Choroid plexus epithelial cell (primary cell): ENCODE results near the gene VAV2.

Experiments
- DNase-seq: peaks from one replicate; pipeline ENCODE4 v3.0.0-alpha.2; 2010; ENCODE audit warnings: low read depth
- H3K4me3 ChIP-seq: 2 replicates; pipeline ENCODE4 v1.5.1; 2011; ENCODE audit warnings: low read depth, mild to moderate bottlenecking, control low read depth, low read length, moderate library complexity
- TF ChIP-seq, protein P1 (sequence below): conservative IDR thresholded peaks from 2 replicates; pipeline ENCODE4 v1.5.1; 2011; ENCODE audit warnings: low read depth, mild to moderate bottlenecking, control low read depth, inconsistent platforms, low read length, moderate library complexity

The VAV2 gene, protein sequence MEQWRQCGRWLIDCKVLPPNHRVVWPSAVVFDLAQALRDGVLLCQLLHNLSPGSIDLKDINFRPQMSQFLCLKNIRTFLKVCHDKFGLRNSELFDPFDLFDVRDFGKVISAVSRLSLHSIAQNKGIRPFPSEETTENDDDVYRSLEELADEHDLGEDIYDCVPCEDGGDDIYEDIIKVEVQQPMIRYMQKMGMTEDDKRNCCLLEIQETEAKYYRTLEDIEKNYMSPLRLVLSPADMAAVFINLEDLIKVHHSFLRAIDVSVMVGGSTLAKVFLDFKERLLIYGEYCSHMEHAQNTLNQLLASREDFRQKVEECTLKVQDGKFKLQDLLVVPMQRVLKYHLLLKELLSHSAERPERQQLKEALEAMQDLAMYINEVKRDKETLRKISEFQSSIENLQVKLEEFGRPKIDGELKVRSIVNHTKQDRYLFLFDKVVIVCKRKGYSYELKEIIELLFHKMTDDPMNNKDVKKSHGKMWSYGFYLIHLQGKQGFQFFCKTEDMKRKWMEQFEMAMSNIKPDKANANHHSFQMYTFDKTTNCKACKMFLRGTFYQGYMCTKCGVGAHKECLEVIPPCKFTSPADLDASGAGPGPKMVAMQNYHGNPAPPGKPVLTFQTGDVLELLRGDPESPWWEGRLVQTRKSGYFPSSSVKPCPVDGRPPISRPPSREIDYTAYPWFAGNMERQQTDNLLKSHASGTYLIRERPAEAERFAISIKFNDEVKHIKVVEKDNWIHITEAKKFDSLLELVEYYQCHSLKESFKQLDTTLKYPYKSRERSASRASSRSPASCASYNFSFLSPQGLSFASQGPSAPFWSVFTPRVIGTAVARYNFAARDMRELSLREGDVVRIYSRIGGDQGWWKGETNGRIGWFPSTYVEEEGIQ

DNA sequence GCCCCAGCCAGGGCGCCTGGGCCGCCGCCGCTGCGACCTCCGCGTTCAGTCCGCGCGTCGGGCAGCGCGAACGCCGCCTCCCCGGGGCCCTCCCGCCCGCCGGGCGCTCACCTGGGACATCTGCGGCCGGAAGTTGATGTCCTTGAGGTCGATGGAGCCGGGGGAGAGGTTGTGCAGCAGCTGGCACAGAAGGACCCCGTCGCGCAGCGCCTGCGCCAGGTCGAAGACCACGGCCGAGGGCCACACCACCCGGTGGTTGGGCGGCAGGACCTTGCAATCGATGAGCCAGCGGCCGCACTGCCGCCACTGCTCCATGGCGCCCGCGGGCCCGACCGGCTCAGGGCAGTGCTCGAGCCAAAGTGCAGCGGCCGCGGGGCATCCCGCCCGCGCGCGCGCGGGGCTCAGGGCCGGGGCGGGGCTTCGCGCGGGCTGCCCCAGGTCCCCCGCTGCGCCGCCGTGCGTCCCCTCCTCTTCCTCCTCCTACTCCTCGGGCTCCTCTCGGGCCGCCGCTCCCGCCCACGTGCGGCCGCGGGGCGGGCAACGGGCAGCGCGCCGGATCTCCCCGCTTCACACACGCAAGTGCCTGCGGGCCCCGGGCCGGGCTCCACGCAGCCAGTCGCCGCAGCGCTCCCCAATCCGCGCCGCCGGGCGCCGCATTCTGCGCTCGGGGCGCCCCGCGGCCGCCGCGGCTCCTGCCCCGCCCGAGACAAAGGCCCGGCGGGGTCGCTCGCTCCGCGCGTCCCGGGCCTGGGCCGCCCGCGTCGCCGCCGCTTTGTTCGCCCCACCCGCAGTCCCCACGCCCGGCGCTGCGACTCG, at the start of gene VAV2:
TSS of gene VAV2 (minus strand) at position 361 of the 816 bp plus-strand sequence. CDS start at position 315, 46 bp downstream.
- H3K4me3 ChIP-seq, result peak within 1 kb of the TSS; percentile 79
- TF ChIP-seq, protein P1, sequence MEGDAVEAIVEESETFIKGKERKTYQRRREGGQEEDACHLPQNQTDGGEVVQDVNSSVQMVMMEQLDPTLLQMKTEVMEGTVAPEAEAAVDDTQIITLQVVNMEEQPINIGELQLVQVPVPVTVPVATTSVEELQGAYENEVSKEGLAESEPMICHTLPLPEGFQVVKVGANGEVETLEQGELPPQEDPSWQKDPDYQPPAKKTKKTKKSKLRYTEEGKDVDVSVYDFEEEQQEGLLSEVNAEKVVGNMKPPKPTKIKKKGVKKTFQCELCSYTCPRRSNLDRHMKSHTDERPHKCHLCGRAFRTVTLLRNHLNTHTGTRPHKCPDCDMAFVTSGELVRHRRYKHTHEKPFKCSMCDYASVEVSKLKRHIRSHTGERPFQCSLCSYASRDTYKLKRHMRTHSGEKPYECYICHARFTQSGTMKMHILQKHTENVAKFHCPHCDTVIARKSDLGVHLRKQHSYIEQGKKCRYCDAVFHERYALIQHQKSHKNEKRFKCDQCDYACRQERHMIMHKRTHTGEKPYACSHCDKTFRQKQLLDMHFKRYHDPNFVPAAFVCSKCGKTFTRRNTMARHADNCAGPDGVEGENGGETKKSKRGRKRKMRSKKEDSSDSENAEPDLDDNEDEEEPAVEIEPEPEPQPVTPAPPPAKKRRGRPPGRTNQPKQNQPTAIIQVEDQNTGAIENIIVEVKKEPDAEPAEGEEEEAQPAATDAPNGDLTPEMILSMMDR, result no peak
- peak; percentile 43 for DNase-seq

DNA sequence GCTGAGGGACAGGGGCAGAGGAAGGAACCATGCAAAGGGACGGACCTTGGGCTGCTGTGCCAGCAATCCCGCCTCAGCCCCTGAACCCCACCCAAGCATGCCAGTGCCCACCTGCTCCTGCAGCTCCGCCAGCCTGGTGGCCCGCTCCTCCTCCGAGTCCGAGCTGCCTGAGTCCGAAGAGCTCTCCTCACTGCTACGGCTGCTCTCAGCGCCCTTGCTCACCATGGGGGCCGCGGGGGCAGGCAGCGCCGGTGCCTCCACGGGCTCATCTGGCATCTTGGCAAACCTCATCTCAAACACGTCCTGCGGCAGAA, 49.5 kb upstream of the VAV2 start:
- H3K4me3 ChIP-seq, result no peak overlapping the region
- DNase-seq, result no peak
- TF ChIP-seq, protein P1, result no peak

DNA sequence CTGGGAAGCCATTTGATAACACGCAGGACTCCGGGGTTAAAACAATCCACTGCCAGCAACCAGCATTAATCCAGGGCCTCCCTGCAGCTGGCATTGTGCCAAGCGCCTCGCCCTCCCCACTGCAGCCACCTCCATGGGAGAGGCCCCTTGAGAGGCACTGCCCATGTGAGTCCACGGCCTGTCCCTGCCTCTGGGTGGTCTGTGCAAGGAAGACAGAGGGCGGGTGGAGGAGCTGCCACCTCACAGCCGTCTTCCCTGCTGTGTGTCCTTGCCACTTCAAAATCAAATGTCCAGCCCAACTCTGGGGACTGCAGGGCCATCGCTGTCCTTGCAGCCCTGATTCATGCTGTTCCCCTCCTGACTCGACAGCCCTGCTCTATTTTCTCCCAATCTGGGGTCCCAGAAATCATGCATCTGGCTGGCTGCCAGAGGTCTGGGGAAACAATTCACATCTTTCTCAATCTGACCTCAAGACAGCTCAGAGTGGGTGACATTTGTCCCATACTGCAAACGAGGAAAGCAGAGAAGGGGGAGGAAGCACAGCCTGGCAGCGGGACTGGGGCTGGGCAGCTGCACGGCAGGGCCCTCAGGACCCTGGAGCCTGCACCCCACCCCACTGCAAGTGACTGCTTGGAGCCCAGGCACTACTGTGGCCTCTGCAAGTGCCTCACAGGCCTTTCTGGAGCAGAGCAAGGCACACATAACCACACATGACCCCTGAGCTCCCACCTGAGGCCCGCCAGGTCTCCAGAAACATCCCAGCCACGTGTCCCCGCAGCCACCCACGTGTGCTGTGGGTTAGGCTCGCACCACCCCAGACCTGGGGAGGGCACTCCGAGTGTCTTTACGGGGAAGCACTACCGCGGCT, 48.9 kb upstream of the VAV2 start:
- TF ChIP-seq, protein P1, result no peak
- DNase-seq, result no peak
- H3K4me3 ChIP-seq, result no peak overlapping the region

DNA sequence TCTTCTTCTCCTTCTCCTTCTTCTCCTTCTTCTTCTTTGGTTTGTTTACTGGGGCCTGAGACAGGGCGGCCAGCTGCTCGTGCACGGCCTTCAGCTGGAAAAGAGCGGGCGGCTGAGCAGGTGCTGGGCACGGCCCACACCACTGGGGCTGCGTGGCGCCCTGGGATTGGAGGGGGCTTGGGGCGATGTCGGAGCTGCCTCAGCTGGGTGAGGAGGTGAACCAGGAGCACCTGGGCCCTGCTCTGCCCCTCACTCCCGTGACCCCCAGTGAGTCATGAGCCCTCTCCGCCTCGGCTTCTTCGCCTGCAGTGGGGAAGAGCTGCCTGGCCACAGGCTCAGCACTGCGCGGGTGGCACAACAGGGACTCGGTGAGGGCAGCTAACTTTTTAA, 48.0 kb upstream of the VAV2 start:
- TF ChIP-seq, protein P1, result no peak
- H3K4me3 ChIP-seq, result no peak overlapping the region
- DNase-seq, result no peak

DNA sequence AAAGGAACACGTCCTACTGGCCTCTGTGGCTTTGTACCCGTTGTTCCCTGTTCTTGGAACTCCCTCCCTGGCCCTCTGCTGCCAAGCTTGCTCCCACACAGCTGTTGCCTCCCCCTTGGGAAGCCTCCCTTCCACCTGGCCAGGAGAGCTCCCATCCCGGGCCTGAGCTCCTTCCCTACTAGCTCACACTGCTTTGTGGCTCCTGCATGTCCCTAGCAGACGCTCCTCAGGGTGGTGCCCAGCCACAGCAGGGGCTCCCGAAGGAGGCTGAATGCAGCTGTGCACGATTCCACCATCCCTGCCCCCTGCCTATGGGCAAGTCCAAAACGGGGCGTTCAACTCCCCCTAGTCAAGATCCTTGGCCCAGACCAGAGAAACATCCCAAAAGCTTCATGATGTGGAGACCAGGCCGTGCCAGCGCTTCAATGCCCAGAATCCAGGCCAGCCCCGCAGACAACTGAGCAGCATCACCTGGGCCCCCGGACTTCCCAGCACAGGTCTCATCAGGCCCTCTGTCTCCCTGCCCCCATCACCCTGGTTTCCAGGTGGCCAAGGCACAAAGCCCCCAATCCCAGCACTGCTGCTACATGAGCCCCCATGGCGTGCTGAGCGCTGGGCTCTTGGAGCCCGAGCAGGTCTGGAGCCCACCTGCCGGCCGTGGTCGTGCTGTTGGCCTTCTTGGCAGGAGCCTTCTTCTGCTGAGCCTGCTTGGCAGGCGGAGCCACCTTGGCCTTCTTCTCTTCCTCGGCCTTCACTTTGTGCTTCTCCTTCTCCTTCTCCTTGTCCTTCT, 47.5 kb upstream of the VAV2 start:
- no peak overlapping the region for H3K4me3 ChIP-seq
- TF ChIP-seq, protein P1, result no peak
- DNase-seq, result no peak
